Activated gamma-delta T cell treated with Interleukin-2 at 50 U/mL for 16 hours (primary cell): ENCODE data around the gene PTPRT.

ENCODE experiments used
- DNase-seq: peaks from one replicate; pipeline ENCODE4 v3.0.0-alpha.2; 2020

PTPRT gene

DNA sequence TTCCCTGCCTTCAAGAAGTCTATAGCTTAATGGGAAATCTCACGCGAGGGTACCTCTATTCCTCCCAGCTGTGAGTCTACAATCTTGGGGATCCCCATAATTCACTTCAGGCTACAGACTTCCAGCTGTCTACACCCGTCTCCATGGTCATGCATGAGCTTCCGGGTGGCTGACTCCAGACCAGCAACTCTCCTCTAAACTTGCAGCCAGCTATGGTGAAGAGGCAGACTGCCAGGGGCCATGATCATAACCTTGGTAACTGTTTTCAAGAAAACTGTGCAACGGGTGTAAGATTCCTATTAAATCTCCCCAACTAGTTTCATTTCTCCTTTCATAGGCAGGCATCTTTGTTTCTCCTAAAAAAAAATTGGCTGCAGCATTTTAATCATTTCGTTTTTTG, 1037.1 kb downstream of the PTPRT start:
- no peak for DNase-seq

DNA sequence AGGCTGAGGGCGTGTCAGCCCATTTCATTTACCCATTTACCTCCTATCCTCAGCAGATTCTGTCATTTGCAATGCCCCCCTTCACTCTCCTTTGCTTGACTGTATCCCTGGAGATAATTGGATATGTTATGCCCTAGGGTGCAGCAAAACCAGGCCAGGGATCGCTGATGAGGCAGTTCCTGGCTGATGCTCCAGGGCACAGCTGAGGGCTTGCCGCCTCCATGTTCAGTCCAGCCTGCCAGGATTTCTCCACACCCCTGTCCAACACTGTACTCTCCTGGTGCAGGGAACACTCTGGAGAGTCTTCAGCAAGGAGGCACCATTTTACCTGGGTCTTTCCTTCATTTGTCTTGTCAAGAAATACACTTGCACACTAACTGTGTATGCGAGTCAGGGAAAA, 1039.5 kb downstream of the PTPRT start:
- no peak for DNase-seq

DNA sequence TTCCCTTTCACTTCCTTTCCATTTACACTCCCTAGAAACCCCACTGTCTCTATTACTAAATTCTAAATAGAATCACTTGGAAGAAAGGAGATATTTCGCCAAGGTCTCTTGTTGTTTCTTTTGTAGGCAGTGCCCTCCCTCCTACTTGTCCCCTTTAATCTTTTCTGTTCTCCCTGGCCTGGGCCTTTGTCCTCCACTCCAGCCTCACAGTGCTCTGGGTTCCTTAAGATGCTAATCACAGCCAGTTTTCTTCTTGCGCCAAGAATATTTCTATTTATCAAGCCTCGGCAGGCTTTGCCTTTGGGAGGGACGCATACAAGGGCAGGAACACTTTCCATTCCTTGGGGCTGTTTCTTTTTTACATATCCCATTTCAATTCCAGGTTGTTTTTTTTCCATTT, 1051.0 kb downstream of the PTPRT start:
- no peak for DNase-seq

DNA sequence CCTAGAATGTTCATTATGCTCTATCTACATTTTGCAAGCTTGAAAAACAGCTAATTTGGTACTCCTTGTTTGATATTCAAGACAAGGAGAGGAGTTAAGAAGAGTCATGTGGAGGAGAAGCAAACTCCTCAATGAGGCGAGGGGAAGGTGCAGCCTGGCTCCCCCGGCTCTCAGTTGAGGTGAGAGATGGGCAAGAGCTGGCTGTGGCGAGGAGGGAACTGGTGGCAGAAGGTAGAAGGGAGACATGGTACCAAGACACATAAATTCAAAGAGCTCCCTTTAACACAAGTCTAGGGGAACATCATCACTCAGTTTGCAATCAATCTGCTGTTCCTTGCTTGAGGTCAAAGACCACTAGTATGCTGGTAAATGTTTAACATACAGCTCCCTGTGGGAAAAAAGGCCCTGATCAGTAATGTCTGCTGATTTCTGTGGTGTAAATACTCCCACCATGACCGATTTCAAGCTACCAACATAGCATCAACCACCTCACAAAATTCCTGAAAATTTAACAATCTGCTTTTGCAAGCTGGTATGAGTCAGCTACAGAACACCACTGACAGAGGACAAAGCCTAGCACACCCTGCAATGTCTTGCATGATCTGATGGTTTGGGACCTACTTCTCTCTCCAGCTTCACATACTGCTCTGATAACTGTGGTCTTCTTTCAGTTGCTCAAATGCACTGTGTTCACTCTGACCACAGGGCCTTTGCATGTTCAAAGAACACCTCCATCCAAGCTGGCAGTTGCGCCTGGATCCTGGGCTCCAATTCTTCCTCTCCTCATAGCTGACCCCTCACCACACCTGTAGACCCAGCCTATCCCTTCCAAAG, 1055.2 kb downstream of the PTPRT start:
- no peak for DNase-seq

DNA sequence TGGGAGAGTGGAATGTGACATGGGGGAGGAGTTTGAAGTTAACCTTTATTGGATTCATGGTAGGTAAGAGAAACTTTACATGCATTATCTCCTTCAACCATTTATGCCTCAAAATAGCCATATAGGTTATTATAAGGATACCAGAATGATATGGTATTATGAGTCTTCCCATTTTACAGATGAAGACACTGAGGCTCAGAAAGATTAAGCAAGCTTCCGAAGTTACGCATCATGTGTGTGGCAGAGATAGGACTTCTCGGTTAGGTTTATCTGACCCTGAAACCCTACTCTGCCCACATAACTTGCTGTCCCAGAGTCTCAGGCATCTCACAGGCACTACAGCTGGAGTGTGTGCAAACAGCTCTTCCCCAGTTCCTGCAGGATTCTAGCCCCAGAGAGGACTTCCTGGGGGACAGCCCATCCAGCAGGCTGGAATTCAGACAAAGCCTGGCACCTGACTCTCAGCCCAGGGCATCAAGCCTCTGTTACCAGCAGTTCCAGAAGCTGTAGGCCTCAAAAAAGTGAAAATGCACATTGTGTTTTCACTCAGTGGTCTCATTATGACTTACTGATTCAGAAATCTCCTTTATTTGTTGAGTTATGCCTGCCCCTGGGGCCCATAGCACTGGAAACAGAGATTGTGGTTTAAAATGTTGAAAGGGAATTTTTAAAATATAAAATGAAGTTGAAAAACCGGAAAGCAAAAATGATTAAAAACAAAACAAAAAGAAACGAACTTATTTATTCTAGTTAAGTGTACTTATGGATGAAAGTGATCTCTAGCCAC, 1058.7 kb downstream of the PTPRT start:
- DNase-seq = no peak

DNA sequence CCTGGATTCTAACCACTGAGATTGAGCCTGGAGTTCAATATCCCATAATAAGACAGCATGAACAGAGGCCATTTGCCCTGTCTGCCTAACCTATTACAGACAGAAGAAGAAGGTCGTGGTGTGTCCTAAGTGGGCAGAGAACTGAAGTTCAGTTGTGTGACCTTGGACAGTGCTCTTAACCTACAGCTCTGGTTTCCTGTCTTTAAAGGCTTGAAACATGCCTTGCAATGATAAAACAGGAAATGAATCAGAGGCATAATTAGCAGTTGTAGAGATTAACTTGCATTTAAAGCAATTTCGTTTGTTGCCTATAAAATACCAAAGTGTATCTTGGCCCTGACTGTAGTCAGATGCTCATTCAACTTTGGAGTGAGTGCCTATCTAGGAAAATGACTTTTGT, 1064.3 kb downstream of the PTPRT start:
- no peak for DNase-seq

DNA sequence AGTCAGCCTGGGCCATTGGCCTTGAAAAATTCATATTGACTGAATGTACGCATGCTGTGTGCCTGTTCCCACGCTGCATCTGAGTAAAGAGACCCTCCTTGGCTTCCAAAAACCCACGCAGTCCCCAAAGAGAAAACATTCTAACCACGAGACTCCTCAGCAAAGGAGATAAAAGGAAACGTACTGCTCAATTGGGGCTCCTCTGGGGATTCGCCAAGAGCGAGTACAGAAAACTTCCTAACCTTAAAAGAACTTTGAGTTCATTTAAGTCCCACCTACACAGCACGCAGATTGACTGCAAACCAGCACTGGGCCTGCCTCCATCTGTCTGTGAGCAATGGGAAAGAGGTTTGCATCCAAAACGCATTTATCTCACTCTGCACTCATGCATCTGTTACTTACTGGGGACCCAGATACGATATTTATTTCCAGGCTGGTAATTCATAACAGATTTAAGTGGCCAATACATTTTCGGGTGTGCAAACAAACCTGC, 1065.7 kb downstream of the PTPRT start:
- no peak for DNase-seq

DNA sequence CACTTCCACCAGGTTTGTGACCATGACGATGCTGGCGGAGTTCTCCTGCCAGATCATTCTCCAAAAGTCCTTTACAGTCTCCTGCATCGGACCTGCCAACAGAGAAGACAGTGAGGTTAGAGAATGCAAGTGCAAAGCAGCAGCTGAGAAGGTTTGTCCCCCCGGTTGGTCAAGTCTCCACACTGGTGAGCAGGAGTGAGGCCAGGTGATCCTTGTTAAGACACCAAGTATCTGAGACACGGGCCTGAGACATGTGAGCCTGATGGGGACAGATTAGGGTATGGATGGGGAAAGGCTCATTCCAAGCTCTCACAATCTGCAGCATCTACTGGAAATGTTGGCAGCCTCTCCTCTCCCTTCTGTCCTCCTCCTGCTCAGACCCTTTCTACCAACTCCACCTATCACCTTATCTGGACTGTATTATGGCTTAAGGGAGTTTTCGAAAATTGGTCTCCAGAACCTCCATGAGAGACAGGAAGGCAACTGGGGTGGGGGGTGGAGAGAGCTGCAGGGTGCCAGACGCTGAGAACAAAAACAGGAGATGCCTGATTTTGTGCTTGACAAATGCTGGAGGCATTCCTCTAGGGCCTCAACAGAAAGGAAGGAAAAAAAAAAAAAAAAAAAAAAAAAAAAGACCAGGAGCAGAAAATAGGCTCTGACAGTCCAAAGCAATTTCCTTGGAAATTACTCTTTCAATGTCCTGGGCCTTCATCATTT, 1071.1 kb downstream of the PTPRT start:
- DNase-seq = no peak

DNA sequence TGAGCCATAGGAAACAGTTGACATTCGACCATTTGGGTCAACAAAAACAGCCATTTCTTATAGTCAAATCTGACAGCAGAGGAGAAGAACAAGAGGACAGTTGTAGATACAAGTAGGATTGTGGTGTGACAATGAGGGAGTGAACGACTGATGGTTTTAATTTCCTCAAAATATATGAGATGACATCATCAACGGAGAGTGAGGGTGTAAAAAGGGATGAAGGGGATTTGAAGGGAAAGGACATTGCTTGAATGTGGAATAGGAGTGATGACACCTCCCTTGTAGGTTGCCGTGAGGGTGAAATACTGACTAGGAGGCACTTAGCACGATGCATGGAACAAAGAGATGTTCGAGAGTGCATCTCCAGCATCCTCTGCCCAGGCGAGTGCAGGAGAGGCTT, 1071.7 kb downstream of the PTPRT start:
- DNase-seq = no peak

DNA sequence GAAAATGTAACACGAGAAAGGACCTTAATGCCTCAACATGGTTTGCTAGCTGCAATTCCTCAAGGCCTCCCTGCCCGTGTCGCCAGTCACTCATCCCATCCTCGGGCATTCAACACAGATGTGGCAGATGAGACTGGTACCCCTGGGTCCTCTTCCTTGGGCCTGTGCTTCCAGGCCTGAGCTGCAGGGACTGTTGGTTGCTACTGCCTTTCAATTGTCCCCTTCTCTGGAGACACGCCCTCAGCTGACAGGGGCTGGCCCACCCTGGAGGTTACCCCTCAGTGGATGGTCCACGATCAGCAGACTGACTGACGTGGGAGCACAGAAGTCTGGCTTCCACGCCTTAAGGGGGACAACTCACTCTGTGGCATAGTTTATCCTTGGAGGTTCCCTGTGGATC, 1076.5 kb downstream of the PTPRT start:
- DNase-seq = no peak

DNA sequence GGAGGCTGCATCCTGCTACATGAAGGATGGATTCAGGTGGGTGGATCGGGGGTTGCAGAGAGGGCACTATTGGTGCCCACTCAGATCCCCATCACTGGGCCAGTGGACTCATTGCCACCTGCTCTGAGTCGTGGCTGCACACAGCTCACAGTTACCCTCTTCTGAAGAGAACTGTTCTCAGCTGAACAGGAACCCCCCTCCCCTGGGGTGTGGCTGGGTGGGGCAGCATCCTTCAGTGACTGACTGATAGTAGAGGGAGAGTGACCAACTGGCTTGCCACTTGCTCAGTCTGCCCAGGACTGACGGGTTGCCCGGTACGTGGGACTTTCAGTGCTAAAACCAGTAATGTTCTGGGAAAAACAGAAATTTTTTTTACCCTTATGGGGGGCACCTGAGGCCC, 1077.5 kb downstream of the PTPRT start:
- DNase-seq = no peak

DNA sequence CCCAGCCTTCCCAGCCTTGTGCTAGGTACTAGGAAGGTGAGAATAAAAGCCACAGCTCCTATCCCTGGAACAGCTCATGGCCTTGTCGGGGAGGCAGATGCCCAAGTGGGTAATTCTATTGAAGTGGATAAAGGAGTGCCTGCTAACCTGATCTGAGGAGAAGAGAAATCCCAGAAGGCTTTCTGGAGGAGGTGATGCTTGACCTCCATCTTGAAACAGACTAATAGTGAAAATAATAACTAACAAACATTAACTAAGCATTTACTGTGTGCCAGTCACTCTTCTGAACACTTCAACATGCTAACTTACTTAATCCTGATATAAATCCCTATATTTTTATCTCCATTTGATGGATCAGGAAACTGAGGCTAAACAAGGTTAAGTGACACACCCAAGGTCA, 1078.4 kb downstream of the PTPRT start:
- DNase-seq = no peak

DNA sequence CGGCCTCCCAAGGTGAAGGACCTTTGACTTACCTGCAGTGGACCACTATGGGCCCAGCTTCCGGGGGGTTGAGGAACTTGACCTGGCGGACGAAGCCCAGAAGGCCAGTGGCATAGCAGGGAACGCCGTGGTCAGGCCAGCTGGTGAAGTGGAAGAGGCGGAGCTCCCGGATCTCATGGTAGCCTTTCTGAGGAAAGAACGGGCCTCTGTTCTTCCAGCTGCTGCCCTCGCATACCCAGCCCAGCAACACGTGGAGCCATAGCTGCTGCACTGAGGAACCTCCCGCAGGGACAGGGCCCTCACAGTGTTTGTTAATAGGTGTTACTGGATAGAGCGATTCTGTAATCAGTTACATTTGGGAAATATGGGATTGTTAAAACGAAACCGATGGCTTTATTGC, 1079.4 kb downstream of the PTPRT start:
- DNase-seq = no peak

DNA sequence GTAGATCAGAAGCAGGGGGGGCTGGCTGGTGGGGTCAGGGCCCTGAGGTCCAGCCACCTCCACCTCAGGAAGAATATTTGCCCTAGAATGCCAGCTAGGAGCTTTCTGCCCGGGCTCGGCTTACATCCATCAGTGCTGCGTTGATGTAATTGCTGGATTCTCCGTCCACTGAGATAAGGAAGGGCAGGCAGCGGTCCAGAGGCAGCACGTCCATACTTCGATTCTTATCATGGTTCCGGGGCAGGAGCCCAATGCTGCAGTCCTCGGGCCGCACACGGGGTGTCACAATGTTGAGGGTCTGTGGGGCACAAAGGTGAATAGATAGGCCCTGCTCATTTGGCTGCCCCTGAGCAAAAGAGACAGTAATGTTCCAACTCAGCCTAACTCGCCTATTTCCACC, 1087.7 kb downstream of the PTPRT start:
- DNase-seq = no peak

DNA sequence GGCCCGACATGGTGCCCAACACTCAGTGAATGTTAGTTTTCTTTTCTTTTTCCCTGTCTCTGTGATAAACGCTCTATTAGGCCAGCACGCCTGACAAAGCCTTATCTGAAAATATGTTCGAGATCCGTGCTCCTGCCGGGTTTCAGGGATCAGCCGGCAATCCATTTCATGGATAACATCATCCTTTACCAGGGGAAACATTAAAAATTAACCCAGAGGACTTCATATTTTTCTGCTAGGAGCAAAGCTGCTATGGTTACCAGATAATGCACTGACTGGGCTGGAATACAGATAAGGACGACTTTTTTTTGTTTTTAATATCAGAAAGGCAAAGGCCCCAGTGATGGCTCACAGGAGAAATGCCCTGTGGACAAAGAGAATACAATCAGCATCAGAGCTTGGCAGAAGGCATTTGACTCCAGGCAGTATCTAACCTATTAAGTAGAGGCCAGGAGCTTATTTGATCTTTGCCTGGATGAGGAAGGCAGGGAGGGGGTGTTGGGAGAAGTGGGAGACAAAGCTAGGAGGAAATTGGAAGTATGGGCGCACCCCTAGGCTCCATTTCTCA, 1089.5 kb downstream of the PTPRT start:
- DNase-seq = no peak

DNA sequence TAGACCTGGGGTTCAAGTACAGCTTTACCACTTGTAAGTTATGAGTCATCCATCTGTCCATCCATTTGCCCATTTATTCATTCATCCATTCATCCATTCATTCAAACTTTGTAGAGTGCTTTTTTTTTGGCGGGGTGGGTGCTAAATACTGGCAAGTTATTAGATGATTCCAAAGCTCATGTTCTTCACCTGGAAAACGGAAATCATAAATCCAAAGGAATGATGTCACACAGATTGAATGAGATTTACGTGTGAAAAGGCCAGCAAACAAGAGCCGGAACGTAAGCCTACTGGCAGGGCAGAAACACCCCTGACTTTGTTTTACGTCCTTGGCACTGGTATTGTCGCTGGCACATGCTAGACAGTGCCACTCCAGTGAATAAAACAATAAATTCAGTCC, 1090.6 kb downstream of the PTPRT start:
- no peak for DNase-seq

DNA sequence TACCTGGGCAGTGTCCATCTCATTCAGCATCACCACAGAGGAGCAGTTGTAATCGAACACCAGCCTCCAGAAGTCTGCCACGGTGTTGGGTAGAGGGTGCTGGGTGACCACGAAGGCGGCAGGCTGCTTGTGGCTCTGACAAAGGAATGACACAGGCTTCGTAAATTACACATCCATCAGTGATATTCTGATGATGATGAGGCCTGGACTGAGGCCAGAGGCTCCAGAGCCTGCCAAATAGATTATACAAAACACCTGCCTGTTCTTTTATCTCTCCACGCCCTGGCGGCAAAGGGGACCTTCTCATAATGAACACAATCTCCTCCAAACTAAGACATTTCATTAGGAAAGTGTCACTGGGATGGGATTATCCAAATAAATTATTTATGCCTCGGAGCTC, 1091.3 kb downstream of the PTPRT start:
- DNase-seq = no peak

DNA sequence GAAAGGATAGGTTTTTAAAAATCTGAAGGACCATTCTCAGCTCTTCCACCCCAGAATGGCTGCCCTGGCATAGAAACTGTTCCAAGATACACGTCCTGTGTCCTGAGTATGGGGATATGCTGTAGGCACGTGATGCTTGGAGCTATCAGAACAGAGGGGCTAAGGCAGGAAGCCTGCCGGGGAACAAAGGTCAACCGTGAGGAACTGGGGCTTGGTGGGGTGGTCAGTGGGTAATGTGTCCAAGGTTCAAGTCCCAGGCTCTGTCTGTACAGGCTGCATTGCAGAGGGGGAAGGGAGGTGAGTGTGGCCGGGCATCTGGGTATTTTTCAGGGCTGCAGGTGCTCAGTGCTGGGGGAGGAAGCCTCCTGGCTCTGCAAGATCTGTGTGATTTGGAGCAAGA, 1092.0 kb downstream of the PTPRT start:
- DNase-seq = no peak

DNA sequence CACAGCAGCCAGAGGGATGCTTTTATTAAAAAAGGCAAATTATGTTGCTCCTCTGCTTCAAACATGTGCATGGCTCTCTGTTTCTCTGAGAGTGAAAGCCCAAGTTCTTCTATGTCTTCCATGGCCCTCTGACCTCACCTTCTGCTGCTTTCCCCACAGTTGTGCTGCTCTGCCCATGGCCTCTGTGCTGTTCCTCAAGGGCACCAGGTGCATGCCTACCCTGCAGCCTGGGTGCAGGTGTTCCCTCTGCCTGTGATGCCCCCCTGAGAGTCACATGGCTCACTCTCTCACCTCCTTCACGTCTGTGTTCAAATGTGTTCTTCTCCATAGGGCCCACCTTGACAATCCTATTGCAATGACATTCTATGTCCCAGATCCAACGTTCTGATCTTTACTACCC, 1094.5 kb downstream of the PTPRT start:
- DNase-seq = no peak

DNA sequence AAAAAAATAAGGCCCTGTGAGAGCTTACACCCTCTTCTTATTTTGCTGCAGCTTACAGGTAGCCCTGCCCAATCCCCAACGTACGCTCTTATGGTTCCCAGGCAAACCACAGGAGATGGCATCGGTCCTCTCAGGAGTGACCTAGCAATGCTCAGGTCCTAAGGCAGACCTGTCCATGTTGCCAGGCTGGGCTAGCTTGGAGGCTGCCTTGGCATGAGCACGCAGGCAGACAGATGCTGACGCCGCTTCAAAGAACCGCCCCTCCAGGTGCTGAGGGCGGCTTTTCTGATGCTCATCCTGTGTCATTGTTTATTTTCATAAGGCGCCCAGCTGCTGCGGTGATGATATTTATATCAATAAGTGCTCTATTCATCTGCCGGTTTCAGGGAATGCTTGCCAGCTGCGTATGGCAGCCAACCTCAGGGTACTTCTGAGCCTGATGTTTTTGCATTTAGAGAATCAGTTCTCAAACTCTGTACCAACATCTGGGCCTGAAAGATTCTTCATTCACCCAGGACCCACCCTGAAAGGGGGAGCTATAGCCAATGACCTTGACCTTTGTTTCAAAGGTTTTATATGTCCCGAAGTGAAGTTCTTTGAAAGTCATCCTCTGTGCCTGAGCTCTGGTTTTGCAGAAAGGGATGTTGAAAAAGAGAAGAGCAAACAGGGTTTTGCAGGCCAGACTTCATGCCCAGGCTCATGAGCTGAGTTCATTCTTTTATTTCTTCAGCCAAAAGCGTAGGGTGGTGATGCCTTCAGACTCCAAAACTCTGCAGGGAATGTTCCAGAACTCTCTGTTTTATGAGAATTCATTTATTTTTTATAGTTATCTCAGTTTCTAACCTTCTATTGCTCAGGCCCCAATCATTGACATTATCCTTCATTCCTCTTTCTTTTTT, 1095.9 kb downstream of the PTPRT start:
- DNase-seq = no peak

DNA sequence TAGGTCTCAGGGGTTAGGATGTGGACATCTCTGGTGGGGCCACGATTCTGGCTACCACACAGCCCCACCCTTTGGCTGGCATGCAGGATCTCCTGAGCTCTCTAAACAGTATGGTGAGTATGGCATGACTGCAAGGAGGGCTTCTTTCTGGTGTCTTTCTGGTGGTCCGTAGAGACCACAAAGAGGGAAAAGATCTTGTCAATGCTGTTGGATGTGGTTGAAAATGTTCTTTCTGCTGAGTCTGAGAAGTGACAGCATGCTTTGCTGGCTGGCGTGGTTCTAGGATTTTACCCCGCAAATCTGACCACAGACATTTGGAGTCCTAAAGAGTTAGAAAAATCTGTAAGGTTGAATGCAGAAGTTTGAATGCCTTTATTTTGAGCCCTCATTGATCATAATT, 1096.7 kb downstream of the PTPRT start:
- no peak for DNase-seq

DNA sequence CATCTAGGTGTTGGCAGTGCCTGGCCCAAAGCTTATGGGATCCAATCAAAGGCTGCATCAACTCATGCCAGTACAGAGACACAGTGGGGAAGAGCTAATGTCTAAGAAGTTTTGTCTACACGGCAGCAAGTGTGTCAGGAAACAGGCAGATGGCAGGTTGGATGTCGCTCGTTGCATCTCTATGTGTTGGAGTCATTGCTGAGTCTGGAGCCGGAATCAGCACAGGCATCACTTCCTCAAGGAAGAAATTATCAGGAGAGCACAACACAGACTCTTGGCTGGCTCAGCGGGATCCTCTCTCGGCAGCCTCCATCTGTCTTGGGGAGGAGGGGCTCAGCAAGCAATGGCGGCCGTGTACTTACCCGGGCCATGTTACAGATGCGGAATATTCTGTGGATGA, 1104.3 kb downstream of the PTPRT start:
- no peak for DNase-seq
